GM12874 (cell line): ENCODE results near the gene PCP4.

ENCODE experiments used
- TF ChIP-seq, protein P1 (sequence below): IDR thresholded peaks from 2 replicates; pipeline ENCODE4 v1.5.1; 2011; ENCODE audit warnings: low read depth, mild to moderate bottlenecking, control low read depth, low read length, moderate library complexity; ENCODE audit not compliant: insufficient read depth

The PCP4 gene

DNA sequence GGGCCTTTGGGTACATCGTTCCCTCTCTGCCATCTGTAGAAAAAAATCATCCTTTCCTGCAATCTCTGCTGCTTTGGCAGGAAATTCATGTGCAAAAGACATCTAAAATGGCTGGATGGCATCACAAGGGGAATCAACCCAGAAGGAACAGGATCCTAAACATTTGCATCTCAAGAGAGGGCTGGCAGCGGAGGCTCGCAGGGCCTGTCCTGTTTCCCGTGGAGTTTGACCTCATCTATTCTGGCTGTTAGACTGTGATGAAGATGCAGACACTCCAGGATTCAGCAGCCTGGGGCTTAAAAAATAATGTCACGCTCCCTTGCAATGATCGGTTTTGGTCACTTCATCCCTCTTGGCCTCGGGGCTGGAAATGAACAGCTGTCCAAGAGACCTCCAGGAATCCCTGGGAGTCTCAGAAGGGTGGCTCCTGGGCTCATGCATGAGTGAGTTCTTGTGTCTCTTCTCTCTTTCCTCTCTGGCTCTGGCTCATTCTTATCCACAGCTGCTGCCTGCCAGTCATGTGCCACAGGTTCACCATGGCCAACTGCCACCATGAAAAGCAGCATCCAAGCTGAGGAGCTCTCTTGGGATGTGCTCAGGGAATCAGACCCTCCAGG is 16.1 kb upstream of the PCP4 start:
- TF ChIP-seq, protein P1, sequence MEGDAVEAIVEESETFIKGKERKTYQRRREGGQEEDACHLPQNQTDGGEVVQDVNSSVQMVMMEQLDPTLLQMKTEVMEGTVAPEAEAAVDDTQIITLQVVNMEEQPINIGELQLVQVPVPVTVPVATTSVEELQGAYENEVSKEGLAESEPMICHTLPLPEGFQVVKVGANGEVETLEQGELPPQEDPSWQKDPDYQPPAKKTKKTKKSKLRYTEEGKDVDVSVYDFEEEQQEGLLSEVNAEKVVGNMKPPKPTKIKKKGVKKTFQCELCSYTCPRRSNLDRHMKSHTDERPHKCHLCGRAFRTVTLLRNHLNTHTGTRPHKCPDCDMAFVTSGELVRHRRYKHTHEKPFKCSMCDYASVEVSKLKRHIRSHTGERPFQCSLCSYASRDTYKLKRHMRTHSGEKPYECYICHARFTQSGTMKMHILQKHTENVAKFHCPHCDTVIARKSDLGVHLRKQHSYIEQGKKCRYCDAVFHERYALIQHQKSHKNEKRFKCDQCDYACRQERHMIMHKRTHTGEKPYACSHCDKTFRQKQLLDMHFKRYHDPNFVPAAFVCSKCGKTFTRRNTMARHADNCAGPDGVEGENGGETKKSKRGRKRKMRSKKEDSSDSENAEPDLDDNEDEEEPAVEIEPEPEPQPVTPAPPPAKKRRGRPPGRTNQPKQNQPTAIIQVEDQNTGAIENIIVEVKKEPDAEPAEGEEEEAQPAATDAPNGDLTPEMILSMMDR, result no peak

DNA sequence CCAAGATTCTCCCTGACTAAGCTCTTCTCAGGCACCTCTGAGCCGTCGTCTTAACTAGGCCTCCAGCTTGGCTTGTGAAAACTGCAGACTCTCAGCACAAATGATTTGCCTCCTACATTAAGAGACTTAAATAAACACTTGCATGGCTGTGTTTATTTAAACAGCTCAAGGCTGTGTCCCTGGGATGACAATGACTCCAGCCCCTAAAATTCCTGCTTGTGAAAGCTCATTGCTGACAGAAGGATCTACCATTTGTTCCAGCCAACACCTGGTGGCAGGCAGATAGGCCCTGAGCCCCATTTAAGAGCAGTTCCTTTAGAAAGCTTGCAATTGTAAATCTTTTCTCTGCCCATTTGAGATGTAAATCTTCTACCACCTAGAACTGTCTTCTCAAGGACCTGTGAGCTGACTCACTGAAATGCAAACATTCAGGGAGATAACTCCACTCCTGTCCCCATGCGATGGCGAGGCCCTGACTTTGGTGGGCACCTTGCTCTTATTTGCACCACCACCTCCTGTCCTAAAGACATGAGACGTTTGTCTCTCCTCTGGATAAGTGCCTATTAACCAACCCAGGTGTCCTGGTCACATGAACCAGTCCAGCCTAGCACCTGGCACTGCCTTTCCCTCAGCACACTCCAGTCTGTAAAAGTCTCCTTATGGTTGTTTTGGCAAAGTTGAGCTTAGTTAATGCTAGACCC is 15.1 kb upstream of the PCP4 start:
- TF ChIP-seq, protein P1, result no peak

DNA sequence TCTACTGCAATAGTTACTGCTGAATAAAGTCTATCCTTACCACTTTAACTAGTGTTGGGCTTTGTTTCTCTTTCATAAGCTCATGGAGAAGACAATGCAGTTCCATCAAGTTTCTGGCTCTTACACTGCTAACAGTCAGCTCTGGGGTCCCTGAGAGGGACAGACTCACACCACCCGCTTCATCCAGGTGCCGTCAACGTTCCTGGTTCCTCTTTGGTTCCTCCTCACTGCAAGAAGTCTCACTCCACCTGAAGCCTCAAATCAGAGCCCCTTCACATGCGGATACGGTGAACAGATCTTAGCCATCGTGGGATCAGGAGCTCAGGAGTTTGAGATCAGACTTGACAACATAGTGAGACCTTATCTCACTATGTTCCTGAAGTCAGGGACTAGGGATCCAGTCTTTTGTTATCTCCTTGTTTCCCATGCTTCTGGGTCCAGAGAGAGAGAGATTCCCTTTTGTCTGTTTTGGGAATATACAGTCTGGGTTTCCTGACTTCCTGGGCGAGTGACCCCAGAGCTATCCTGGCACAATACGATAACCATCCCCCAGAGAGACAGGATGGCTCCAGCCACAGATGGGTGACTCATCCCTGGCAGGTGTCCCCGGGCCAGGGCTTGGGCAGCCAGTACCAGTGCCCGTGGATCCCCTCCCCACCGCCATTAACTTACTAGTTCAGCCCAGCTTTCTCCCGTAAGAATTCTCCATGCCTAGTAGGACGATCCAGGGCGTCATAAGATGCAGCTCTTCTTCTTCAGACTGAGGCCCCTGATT is 14.3 kb upstream of the PCP4 start:
- TF ChIP-seq, protein P1, result no peak

DNA sequence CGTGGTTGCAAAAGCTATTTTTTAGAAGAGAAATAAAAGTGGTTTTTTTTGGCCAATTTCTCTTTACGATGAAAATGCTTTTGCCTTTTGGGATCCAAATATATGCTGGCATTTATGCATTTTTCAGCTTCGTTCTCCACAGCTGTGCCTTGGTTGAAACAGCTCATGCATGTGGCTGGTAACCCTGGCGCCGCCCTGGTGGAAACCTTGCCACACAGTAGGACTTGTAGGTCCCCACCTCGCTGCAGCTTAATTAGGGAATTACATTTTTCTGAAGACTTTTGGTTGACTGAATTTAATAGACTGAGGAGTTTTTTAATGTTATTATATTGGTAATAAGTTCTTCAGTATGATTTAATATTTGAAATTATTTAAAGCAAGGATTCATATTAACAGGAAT is 12.7 kb upstream of the PCP4 start:
- TF ChIP-seq, protein P1, result no peak

DNA sequence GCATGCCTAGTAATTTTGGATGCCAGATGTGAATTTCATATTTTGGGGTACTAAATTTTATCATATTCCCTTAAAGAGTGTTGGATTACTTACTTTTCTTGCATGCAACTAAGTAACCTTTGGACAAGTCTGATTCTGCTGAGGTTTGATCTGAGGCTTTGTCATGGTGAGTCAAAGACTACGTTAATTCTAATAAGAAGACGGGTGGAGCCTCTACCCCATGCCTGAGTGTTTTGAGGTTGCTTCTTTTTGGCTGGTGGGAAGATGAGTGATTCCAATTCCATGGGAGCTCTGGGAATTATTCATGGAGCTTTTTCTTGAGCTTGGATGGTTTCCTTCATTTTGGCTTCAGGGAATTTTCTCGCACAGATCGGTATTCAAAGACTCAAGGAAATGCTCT is 11.6 kb upstream of the PCP4 start:
- TF ChIP-seq, protein P1, result no peak

DNA sequence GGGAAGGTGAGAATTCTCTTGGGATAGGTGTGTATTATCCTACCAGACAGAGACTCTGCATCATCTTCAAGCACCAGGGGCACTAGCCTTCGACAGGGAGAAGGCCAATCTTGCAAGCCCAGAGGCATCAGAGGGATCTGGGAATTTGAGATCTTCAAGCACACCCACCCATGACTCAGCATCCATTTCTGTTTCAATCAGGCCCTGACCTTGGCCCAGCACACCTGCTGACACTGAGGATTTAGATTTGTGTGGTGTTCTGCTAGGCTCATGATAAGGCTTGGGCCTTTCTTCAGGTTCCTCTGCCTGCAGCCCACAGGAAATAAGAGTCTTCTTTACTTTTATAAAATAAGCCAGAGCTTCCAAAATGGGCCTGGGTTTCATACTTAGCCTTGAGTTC is 6.6 kb upstream of the PCP4 start:
- TF ChIP-seq, protein P1, result no peak

DNA sequence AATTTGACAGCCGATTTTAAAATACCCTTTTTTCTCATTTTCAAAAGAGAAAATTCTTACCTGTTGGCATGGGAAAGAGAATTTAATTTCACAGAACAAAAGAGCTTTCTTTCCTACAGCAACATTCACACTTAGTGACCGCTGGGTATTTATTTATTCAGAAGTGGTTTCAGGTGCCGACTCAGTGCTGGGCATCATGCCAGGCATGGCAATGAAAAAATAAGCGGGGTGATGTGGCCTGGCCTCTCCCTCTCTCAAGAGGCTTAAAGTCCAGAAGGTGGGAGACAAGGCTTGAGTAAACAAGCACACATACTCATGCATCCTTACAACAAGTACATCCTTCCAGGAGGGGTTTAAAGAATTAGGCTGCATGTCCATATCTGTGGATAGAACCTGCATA is 4.1 kb upstream of the PCP4 start:
- TF ChIP-seq, protein P1, result no peak
